GM19438 (cell line): ENCODE results near the gene SIM1.
"Not testable (repeated sequence)": the region's sequence is repeated elsewhere in the genome, so short reads cannot be mapped to it uniquely, and the experiment has no call there.

Experiments
- ATAC-seq: cut with Tn5 transposase; IDR thresholded peaks from one replicate; pipeline ENCODE4 v1.9.1; 2021; ENCODE audit warnings: low read depth; ENCODE audit not compliant: unreplicated experiment

Gene SIM1

DNA sequence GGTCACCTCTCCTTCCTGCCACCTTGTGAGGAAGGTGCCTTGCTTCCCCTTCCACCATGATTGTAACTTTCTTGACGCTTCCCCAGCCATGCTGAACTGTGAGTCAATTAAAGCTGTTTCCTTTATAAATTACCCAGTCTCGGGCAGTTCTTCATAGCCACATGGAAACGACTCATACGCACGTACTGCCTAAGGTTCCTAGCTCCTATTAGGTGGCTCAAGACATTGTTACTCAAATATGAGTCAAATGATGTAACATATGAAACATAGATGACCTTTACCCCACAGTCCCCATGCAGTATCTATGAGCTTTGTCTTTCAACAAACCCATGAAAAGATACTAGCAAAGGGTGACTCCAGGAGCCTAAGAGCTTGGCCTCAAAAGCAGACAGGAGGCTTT, 98.3 kb downstream of the SIM1 start:
- ATAC-seq = no peak

DNA sequence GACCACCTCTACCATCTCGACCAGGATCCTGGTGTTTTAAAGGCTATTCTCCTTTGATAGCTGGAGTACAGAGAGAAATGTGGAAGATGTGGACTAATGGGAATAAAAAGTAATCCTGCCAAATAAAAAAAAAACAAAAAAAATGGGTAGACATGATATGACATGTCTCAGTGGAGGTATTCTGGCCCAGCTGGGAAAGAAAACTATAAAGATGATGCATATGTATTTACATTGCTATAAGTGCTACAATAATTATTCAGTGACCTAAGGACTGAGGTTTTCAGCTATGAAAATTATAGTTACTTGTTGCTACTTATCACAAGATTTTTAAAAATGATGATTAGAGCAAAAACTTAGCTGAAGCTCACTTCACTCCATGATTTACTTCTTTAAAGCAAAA, 101.1 kb downstream of the SIM1 start:
- ATAC-seq = no peak

DNA sequence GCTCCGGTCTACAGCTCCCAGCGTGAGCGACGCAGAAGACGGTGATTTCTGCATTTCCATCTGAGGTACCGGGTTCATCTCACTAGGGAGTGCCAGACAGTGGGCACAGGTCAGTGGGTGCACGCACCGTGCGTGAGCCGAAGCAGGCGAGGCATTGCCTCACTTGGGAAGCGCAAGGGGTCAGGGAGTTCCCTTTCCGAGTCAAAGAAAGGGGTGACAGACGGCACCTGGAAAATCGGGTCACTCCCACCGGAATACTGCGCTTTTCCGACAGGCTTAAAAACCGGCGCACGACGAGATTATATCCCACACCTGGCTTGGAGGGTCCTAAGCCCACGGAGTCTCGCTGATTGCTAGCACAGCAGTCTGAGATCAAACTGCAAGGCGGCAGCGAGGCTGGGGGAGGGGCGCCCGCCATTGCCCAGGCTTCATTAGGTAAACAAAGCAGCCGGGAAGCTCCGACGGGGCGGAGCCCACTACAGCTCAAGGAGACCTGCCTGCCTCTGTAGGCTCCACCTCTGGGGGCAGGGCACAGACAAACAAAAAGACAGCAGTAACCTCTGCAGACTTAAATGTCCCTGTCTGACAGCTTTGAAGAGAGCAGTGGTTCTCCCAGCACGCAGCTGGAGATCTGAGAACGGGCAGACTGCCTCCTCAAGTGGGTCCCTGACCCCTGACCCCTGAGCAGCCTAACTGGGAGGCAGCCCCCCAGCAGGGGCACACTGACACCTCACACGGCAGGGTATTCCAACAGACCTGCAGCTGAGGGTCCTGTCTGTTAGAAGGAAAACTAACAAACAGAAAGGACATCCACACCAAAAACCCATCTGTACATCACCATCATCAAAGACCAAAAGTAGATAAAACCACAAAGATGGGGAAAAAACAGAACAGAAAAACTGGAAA, 109.7 kb downstream of the SIM1 start:
- ATAC-seq = not testable (repeated sequence)

DNA sequence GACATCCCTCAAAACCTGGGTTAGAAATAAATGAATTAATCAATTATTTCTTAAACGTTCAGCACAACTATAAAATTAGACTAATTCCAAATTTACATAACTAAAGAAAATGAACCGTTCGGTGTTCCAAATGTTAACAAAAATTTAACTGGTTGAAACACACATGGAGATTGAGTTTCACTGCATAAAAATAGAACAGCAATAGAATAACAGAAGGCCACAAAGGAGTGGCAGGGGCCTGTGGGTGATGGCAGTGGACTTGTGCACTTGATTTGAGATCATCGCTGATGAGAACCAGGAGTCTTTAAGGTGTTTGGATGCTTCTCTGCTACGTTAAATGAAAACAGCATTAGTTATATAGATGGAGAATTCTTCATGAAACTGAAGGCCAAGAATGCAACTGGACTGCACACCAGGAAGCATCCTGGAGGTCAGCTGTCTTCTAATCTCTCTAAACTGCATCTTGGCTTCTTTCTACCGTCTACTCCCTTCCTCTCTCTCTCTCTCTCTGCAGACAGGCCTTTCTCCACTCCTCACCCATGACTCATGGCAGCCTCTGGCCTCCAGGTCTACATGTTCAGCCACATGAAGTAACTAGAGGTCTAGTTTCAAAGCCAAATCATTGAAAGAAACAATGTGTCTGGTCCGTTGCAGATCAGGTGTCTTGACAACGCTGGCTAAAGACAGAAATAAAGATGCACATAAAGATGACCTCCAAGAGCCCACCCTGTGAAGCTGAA, 111.3 kb downstream of the SIM1 start:
- no peak for ATAC-seq

DNA sequence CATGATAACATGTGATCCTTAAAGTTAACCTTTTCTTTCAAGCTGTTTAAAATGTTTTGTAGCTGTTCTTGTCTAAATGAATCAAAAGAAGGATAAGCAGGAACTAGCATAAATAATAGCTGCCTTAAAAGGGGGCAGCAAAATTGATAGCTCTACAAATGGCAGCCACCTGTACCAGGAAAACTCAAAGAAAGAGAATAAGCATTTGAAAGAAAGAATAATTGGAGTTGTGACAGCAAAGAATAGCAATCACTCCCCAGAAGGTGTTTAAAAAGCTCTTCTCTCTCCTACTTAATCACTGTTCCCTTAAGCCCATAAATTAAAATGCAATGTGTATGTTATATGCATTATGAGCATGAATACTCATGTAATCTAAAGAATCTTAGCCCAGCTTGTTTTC, 114.6 kb downstream of the SIM1 start:
- no peak for ATAC-seq

DNA sequence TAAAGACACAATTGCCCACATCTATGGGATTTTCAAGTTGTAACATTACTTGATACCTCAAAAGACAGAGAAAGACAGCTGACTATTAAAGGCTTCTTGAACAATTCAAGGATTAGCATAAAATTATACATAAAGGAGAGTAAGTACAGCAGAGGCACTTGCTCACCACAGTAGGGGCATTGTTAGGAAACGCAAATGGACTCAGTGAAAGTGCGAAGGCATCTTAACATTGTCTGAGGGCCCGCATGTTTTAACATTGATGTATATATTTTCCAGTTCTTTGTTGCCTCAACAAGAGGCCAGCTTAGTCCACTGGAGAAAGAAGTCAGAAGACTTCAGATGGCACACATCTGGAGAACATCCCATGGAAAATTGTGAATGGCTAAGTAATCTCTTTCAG, 115.4 kb downstream of the SIM1 start:
- ATAC-seq = no peak

DNA sequence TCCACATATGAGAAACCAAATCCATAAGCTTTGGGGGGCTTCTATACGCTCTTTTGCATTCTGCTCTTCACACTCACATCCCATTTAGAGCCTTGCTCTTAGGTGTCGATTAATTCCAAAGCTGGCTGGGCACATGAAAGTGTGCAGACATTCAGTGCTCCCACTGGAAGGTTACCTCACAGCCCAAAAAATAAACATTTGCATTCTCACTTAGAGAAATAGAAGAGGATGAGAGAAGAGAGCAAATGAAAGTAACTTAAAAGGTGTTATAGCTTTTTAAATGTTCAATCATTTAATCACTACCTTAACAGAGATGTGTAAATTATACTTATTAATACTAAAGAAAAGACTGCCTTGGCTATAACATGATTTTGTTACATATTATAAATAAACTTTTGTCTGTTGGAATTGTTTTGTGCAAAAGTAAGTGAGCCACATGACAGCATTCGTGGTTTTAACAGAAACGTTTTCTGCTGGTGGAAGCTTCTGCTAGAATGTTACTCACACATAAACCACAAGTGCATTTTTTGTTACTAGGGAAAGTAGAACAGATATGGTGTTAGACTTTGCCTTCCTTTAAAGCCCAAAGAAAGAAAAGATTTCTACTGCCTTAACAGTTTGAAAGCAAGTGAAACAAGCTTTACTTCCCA, 116.7 kb downstream of the SIM1 start:
- ATAC-seq = no peak

DNA sequence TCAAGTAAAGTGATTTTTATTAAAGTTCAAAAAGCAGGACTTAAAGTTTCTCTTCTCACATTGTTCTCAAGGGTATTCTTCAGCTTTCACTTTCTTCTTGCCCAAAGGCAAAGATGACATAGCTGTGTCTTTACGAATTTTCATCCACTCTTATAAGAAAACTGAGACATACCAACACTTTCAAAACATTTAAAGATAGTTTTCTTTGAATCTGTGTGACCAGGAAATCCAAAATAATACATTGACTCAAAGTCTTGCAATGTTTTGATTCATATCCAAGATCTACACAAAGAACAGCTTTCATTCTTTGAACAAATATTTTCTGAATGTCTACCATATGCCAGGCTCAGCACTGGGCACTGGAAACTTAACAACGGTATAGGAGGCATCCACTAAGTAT, 117.9 kb downstream of the SIM1 start:
- no peak for ATAC-seq

DNA sequence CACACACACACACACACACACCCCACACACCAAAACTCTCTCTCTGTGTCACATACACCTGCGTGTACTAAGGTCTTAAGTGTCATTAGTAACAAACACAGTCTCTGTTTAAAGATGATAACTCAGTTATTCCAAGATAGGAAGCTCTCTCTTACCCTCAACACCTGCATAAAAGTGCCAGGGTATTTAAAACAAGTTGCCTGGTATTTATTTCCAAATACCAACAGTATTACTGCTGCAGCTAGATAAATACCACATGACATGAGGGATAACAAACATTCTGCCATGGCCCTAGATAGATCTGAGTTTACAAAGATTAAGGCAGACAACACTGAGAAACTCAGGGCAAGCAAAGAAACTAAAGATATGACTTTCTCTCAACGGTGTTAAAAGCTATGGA, 118.5 kb downstream of the SIM1 start:
- ATAC-seq = no peak

DNA sequence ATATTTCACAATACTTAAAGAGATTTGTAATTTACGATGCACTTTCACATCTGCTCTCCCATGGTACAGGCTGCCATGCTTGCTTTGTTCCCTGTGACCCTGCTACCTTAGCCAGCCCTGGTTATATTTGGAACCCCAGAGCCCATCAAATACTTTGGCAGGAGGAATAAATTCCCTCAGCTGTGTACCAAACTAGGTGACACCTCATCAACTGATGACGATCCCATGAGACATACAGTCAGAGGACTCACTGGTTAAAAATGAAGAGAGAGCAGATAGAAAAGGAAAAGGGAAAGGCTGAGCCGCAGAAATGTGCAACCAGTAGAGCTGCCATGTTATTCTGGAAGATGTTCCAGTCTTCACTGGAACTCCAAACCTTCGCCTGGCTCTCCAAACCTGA, 120.0 kb downstream of the SIM1 start:
- no peak for ATAC-seq

DNA sequence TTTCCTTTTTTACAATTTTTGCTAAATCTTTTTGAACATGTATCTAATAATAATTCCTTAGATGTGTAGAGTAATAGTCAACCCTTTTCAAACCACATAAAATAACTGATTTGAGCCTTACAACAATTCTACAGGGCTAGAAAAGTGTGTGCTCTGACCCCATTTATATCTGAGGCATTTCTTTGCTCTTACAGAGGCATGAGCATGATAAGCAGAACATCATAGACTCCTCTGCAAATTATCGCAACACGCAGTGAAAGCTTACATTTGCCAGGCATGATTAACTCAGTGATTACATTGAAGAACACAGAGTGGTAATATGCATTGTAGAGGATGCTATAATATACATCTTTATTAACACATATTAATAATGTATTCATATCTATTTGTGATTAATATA, 120.4 kb downstream of the SIM1 start:
- ATAC-seq = no peak

DNA sequence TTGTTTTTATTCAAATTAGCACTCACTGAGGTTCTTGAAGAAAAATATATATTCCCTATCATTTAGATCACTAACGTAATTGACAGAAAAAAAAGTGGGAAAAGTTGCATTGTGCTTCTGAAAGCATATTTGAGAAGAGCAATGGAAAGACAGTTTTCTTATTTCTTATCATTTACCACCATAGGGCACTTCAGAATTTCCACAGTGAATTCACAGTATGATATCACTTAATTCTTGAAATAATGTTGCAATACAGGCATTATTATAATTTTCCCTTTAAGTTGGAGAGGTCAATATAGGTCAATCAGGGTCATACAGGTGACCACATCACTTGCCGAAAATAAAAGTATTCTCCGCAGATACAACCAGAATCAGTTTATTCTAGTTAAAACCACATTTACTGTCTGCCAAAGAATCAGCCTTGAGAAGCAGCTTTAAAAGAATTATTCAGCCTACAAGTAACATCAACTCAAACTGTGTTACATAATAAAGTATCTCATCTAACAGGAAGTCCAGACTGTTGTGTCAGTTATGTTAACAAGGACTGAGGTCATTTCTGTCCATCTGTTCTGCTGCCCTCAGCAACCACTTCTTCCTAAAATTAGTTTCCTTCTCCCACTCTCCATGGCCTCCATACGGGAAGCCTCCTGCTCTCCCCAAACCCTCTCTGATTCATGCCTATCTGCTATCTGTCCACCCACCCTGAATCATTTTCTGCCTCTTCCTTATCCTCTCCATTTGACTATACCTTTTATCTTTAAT, 121.2 kb downstream of the SIM1 start:
- ATAC-seq = no peak

DNA sequence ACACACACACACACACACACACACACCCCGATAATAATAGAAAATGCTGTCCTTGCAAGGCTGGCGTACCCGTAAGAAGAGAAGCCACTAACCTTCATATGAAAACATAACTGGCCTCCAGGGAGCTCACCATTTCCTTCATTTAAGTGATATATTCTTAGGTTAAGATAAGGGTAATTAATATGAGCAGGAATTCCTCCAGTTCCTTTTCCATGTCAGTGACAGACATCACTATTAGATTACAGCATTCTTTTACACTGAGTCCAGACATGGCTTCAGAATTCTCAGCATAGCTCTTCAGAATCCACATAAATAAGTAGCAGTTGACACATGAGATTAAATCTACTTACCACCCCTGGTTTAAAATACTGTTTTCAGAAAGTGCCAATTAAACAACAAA, 121.9 kb downstream of the SIM1 start:
- ATAC-seq = no peak

DNA sequence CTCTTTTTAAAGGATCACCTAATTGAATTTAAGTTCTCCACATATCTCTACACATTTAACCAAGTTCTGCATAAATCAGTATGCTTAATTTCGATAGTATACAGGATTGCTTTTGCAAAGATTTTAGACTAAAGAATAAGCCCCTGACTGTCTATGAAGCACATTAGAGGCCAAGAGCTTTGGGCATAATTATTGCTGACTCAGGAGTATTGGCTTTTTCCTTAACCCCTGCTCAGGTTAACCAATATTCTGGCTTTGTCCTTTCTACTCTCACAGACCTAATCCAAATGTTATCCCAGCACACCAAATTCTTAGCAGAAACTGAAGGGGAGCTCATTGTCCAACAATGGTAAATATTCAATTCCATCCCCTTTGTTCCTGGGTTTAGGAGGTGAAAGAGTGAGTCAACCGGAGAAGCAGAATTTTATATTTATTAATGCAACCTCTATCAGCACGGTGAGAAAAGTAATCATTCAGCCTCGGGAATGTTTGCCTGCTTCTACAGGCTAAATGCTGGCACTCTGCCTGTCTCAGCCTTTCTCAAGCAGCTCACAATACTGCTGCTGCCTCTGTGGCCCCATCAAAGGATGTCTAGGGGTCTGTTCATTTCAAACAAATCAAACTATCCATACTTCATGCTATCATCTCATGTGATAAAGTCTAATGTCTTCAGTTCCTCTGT, 125.0 kb downstream of the SIM1 start:
- ATAC-seq = no peak

DNA sequence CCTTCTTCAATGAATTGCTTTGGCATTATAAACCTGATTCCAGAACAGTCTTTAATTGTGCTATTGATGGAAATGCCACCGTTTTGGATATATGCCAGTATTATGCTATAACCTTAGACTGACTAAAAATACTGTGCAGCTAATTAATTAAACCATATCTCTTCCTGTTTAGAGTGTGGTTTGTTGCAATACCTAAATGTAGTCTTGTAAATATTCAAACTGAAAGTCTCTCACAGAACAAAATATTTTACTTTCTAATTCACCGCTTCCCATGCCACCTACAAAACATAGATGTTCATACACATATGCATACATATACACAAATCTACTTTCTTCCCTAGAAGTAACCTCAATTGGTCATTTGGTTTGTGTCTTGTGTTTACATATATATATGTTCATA, 126.6 kb downstream of the SIM1 start:
- ATAC-seq = no peak

DNA sequence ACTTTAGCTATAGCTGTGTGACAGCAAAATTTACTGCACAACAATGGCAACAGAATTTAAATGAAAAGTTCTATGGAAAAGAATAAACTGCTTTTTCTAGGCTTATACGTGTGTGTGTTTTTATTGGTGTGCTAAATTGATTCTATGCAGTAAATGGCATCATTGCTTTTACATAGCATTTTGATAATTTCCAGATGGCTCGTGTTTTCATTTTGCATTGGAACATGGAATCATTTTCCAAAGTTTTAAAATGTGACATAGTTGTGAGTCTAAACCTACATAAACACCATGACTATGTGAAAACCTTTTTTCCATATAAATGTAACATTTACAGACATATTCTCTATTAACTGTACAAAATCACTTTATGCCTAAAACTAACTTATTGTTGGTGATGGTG, 127.8 kb downstream of the SIM1 start:
- no peak for ATAC-seq

DNA sequence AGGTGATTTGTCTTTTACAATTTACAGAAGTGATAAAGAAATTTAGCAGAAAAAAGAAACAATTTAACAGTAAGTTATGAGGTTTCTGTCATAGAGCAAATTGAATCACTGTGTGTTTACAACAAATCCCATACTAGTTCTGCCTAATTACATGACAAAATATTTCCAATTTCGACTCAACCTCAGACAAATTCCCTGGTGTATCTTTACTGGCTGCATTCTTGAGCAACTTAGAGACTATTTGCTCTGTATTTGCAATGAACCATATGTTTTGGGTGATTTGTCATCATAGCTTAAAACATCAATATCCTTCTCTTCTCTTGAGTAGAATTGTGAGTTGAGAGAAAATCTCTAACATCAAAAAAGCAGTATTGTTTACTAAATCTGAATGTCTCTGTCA, 128.7 kb downstream of the SIM1 start:
- no peak for ATAC-seq
